CD8-positive, alpha-beta memory T cell (primary cell): ENCODE results near the gene EDN1. TPM values are rescaled to one million over a fixed set of nuclear protein-coding genes. Genes with fewer than 3 reads are reported as not detected.

Experiments
- CTCF ChIA-PET: fragments of 350-600 bp; sonication (Branson Sonifier 250); formaldehyde crosslinking; loops from one replicate; lab custom pipeline; 2021; ENCODE audit warnings: antibody characterized with exemption; lab: Charles Lee
- POLR2A ChIA-PET: fragments of 350-600 bp; sonication (Branson Sonifier 250); formaldehyde crosslinking; loops from one replicate; lab custom pipeline; 2021; ENCODE audit warnings: antibody characterized with exemption; lab: Charles Lee
- DNase-seq, 5 donors: peaks; one replicate each; pipeline versions ENCODE4 v3.0.0 to v3.0.0-alpha.2; 2020 to 2022; ENCODE audit warnings: mixed read lengths in 1 of 5
- H3K27ac ChIP-seq: one replicate; pipeline ENCODE4 v1.7.0; 2013; ENCODE audit warnings: low read depth, mild to moderate bottlenecking, low read length, moderate library complexity
- H3K27me3 ChIP-seq: 2 replicates; pipeline ENCODE4 v1.7.0; 2013; ENCODE audit warnings: low read length, mild to moderate bottlenecking; ENCODE audit not compliant: insufficient read depth, poor library complexity, severe bottlenecking
- H3K36me3 ChIP-seq: 2 replicates; pipeline ENCODE4 v1.7.0; 2013; ENCODE audit warnings: mild to moderate bottlenecking, low read length, moderate library complexity; ENCODE audit not compliant: insufficient read depth
- H3K4me1 ChIP-seq: 2 replicates; pipeline ENCODE4 v1.7.0; 2013; ENCODE audit warnings: mild to moderate bottlenecking, low read length, moderate library complexity; ENCODE audit not compliant: insufficient read depth
- H3K4me3 ChIP-seq: 2 replicates; pipeline ENCODE4 v1.7.0; 2013; ENCODE audit warnings: mild to moderate bottlenecking, low read length
- H3K9me3 ChIP-seq: 2 replicates; pipeline ENCODE4 v1.7.0; 2013; ENCODE audit warnings: mild to moderate bottlenecking, low read length
- H3K27ac Mint-ChIP-seq, 8 donors: one replicate each; pipeline ENCODE4 v1.8.0; 2020 to 2021; ENCODE audit warnings: mixed read lengths in 8 of 8, mild to moderate bottlenecking in 6 of 8, inconsistent platforms in 3 of 8, moderate library complexity in 3 of 8
- H3K27me3 Mint-ChIP-seq, 2 donors: one replicate each; pipeline ENCODE4 v1.8.0; 2020 to 2021; ENCODE audit warnings: mixed read lengths in 2 of 2, mild to moderate bottlenecking in 1 of 2, moderate library complexity in 1 of 2
- H3K36me3 Mint-ChIP-seq, 3 donors: one replicate each; pipeline ENCODE4 v1.8.0; 2020 to 2021; ENCODE audit warnings: mixed read lengths in 3 of 3, inconsistent platforms in 1 of 3, mild to moderate bottlenecking in 1 of 3
- H3K4me1 Mint-ChIP-seq, 3 donors: one replicate each; pipeline ENCODE4 v1.8.0; 2020 to 2021; ENCODE audit warnings: mixed read lengths in 3 of 3, inconsistent platforms in 1 of 3, mild to moderate bottlenecking in 1 of 3
- H3K4me3 Mint-ChIP-seq, 7 donors: one replicate each; pipeline ENCODE4 v1.8.0; 2020 to 2021; ENCODE audit warnings: mixed read lengths in 7 of 7, mild to moderate bottlenecking in 6 of 7, moderate library complexity in 4 of 7, inconsistent platforms in 2 of 7
- H3K9me3 Mint-ChIP-seq, 5 donors: one replicate each; pipeline ENCODE4 v1.8.0; 2020 to 2022; ENCODE audit warnings: mixed read lengths in 5 of 5, mild to moderate bottlenecking in 3 of 5, moderate library complexity in 2 of 5, inconsistent platforms in 1 of 5
- polyA plus RNA-seq: library from polyadenylated mRNA; unstranded; fragments of 300-500 nt; fragmentation: Illumina TruSeq; gene quantifications from one replicate; pipeline ENCODE4 v1.2.3, GENCODE V29; 2021
- total RNA-seq, 2 experiments: library from RNA; stranded (reverse); gene quantifications; one replicate each; pipeline ENCODE4 v1.2.3, GENCODE V29; 2021

EDN1 gene
- total and polyA plus RNA-seq, 3 experiments from 2014 or later: 0.11 TPM; not detected in 2

DNA sequence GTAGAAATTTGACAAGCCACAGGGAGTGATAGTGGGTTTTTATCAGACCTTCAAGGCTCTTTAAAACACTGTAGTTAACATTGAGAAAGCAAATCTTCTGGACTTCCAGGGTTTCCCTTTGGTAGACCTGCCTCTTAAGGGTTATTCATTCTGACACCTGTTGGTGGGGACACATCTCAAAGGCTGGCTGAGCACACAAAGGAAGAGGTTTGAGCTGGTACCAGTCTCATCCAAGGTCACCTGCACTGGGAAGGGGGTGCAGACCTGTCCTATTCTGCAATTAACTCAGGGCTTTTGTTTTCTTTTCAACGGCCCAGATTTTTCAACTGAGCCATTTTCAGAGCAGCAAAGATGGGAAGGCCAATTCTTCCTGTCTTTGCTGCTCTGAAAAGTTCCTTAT is 45.6 kb downstream of the EDN1 start:
- Mint-ChIP-seq H3K27ac (no peak overlapping the region), H3K36me3 (no peaks in the 10 kb centered on the region), H3K4me3 (no peak overlapping the region), H3K9me3 (no peaks in the 10 kb centered on the region), H3K27me3 (peaks cover 9 to 12% of the 10 kb centered on the region in 2 donors), H3K4me1 (no peaks in the 10 kb centered on the region)
- H3K27ac ChIP-seq: no peak overlapping the region
- H3K4me1 ChIP-seq: no peaks in the 10 kb centered on the region
- no peaks in the 10 kb centered on the region for H3K27me3 ChIP-seq
- CTCF ChIA-PET: no interaction called here
- H3K36me3 ChIP-seq: no peaks in the 10 kb centered on the region
- POLR2A ChIA-PET: no interaction called here
- no peaks in the 10 kb centered on the region for H3K9me3 ChIP-seq
- H3K4me3 ChIP-seq: no peak overlapping the region
- DNase-seq: no peak

GRCh38 chr6:12336121-12336971 is 46.2 kb downstream of the EDN1 start:
- Mint-ChIP-seq H3K4me3 (no peak overlapping the region), H3K27ac (no peak overlapping the region)
- no peaks in the 10 kb centered on the region for H3K4me1 ChIP-seq

DNA sequence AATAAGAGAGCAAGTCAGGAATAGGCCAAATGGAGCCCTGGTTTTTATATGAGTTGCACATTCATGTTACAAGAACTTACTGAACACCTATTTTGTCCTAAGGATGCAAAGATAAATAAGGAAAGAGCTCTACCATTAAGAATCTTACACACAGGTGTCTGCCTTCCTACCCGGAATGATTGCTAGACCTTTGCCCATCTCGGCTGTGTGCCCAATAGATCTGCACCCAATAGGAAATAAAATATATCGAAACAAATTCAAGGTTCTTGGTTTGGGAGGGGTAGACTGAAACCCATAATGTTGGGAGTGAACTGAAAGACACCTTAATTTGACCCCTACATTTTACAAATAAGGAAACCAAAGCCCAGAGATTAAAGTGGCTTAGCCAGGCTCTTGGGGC is 48.9 kb downstream of the EDN1 start:
- Mint-ChIP-seq H3K36me3 (no peaks in the 10 kb centered on the region), H3K27me3 (peaks cover 3 to 10% of the 10 kb centered on the region in 2 donors), H3K4me3 (no peak overlapping the region), H3K9me3 (no peaks in the 10 kb centered on the region), H3K27ac (no peak overlapping the region), H3K4me1 (no peaks in the 10 kb centered on the region)
- CTCF ChIA-PET: no interaction called here
- Histone ChIP-seq H3K4me3 (no peak overlapping the region), H3K9me3 (no peaks in the 10 kb centered on the region), H3K27ac (no peak overlapping the region), H3K27me3 (no peaks in the 10 kb centered on the region), H3K4me1 (no peaks in the 10 kb centered on the region), H3K36me3 (no peaks in the 10 kb centered on the region)
- POLR2A ChIA-PET: no interaction called here
- DNase-seq: no peak

More at GRCh38 chr6:12336121-12336971, 46.2 kb downstream of the EDN1 start:
- H3K27me3 ChIP-seq: no peaks in the 10 kb centered on the region
- Mint-ChIP-seq H3K4me1 (no peaks in the 10 kb centered on the region), H3K27me3 (peaks cover 9 to 10% of the 10 kb centered on the region in 2 donors), H3K9me3 (no peaks in the 10 kb centered on the region), H3K36me3 (no peaks in the 10 kb centered on the region)
- H3K36me3 ChIP-seq: no peaks in the 10 kb centered on the region
- ChIA-PET POLR2A (no interaction called here), CTCF (no interaction called here)
- DNase-seq: no peak
- H3K27ac ChIP-seq: no peak overlapping the region
- H3K9me3 ChIP-seq: no peaks in the 10 kb centered on the region
- no peak overlapping the region for H3K4me3 ChIP-seq

DNA sequence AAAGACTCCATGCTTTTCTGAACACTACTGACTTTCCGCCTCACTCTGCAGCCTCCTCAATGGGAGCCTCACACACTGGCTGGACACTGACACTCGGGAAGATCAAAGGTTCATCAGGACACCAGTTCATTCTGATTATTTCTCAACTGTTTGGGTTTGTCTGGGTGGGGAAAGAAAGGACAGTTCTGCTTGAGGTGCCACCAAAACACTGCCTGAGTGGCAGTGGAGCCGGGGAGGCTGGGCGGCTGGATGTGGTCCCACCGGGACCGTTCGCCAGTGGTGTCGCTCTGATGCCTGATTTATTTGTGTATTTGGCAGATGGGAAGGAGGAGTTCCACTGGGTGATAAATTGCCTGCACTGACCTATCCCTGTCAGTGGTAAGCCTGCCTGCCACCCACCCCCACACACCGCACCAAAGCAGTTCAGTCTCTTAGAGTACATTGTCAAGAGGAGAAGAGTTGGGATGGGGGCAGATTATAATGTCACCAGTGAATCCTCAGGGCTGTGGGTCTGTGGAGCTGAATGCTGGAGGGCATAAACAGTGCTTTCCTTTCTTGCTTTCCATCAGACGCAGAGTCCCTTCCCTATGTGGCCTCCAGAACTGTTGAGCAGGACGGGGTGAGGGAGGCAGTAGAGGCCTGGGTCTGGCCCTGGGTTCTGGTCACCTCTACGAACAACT is 49.8 kb downstream of the EDN1 start:
- Histone ChIP-seq H3K27ac (no peak overlapping the region), H3K4me3 (no peak overlapping the region), H3K27me3 (no peaks in the 10 kb centered on the region), H3K9me3 (no peaks in the 10 kb centered on the region), H3K36me3 (no peaks in the 10 kb centered on the region), H3K4me1 (no peaks in the 10 kb centered on the region)
- Mint-ChIP-seq H3K4me3 (no peak overlapping the region), H3K27ac (no peak overlapping the region), H3K27me3 (peaks cover 1 to 5% of the 10 kb centered on the region in 2 donors), H3K4me1 (no peaks in the 10 kb centered on the region), H3K9me3 (no peaks in the 10 kb centered on the region), H3K36me3 (no peaks in the 10 kb centered on the region)
- DNase-seq: no peak
- CTCF ChIA-PET: no interaction called here
- POLR2A ChIA-PET: no interaction called here

GRCh38 chr6:12340488-12340818 is 50.3 kb downstream of the EDN1 start:
- no peak overlapping the region for H3K4me3 Mint-ChIP-seq
- no peaks in the 10 kb centered on the region for H3K27me3 ChIP-seq
- H3K36me3 Mint-ChIP-seq: no peaks in the 10 kb centered on the region
- DNase-seq: no peak
- H3K4me3 ChIP-seq: no peak overlapping the region
- no peaks in the 10 kb centered on the region for H3K9me3 ChIP-seq
- H3K36me3 ChIP-seq: no peaks in the 10 kb centered on the region
- no peak overlapping the region for H3K27ac ChIP-seq
- no peak overlapping the region for H3K27ac Mint-ChIP-seq
- POLR2A ChIA-PET: no interaction called here
- H3K4me1 ChIP-seq: no peaks in the 10 kb centered on the region
- peaks cover 1 to 5% of the 10 kb centered on the region in 2 donors for H3K27me3 Mint-ChIP-seq
- CTCF ChIA-PET: no interaction called here
- no peaks in the 10 kb centered on the region for H3K4me1 Mint-ChIP-seq
- no peaks in the 10 kb centered on the region for H3K9me3 Mint-ChIP-seq

GRCh38 chr6:12342664-12343063 is 52.5 kb downstream of the EDN1 start:
- no peaks in the 10 kb centered on the region for H3K4me1 ChIP-seq
- Mint-ChIP-seq H3K36me3 (no peaks in the 10 kb centered on the region), H3K4me1 (no peaks in the 10 kb centered on the region), H3K4me3 (no peak overlapping the region), H3K27ac (no peak overlapping the region), H3K9me3 (peaks cover 0 to 1% (median 0%) of the 10 kb centered on the region in 5 donors), H3K27me3 (peaks cover 5% of the 10 kb centered on the region in 2 donors)
- no peaks in the 10 kb centered on the region for H3K36me3 ChIP-seq
- ChIA-PET POLR2A (no interaction called here), CTCF (no interaction called here)
- no peak for DNase-seq
- H3K9me3 ChIP-seq: no peaks in the 10 kb centered on the region
- H3K27me3 ChIP-seq: no peaks in the 10 kb centered on the region
- H3K4me3 ChIP-seq: no peak overlapping the region
- no peak overlapping the region for H3K27ac ChIP-seq

DNA sequence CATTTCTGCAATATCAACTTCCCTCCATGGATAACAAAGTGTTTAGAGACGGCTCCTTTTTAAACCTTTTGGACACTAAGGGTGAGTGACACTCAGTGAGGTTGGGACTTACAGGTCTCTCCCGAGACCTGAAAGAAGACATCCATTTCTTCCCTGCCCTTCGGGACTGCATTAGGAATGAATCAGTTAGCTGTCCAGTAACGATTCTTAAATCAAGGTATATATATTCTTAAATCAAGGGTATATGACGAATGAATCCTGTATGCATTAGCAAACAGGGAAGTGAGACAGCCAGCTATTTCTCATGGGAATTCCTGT is 52.9 kb downstream of the EDN1 start:
- Mint-ChIP-seq H3K36me3 (no peaks in the 10 kb centered on the region), H3K4me1 (no peaks in the 10 kb centered on the region), H3K27ac (no peak overlapping the region), H3K9me3 (peaks cover 0 to 1% (median 0%) of the 10 kb centered on the region in 5 donors), H3K4me3 (no peak overlapping the region), H3K27me3 (peaks cover 5% of the 10 kb centered on the region in 2 donors)
- Histone ChIP-seq H3K4me3 (no peak overlapping the region), H3K27me3 (no peaks in the 10 kb centered on the region), H3K27ac (no peak overlapping the region), H3K4me1 (no peaks in the 10 kb centered on the region), H3K9me3 (no peaks in the 10 kb centered on the region), H3K36me3 (no peaks in the 10 kb centered on the region)
- DNase-seq: no peak
- POLR2A ChIA-PET: no interaction called here
- CTCF ChIA-PET: no interaction called here

- Mint-ChIP-seq H3K4me1 (no peaks in the 10 kb centered on the region), H3K4me3 (no peak overlapping the region), H3K27ac (no peak overlapping the region), H3K27me3 (peaks cover 6 to 7% of the 10 kb centered on the region in 2 donors), H3K36me3 (no peaks in the 10 kb centered on the region), H3K9me3 (peaks cover 0 to 3% (median 0%) of the 10 kb centered on the region in 5 donors)
- H3K9me3 ChIP-seq: no peaks in the 10 kb centered on the region
- H3K4me3 ChIP-seq: no peak overlapping the region
- H3K27me3 ChIP-seq: no peaks in the 10 kb centered on the region
- H3K27ac ChIP-seq: no peak overlapping the region
- no peaks in the 10 kb centered on the region for H3K4me1 ChIP-seq
- CTCF ChIA-PET: no interaction called here
- H3K36me3 ChIP-seq: no peaks in the 10 kb centered on the region
- POLR2A ChIA-PET: no interaction called here
- DNase-seq: no peak
These were observed 53.4 kb downstream of the EDN1 start for GRCh38 chr6:12343440-12344162.
